Lung (tissue), 12 donors: ENCODE data around the gene C5orf58. TPM values are rescaled to one million over a fixed set of nuclear protein-coding genes. Genes with fewer than 3 reads are reported as not detected.

Source experiments
- ATAC-seq: fragments of 200-7000 bp; cut with Tn5 transposase; one replicate; pipeline ENCODE4 v1.9.1; 2020; ENCODE audit warnings: moderate number of reproducible peaks; ENCODE audit not compliant: insufficient read depth, low FRiP score
- DNase-seq, 3 donors: peaks; one replicate each; pipeline ENCODE4 v3.0.0-alpha.2; 2013 to 2017
- H3K27ac ChIP-seq, 2 donors: one replicate each; pipeline ENCODE4 v1.5.1; 2013; ENCODE audit warnings: mild to moderate bottlenecking in 2 of 2, moderate library complexity in 2 of 2, control low read depth in 1 of 2, inconsistent platforms in 1 of 2, low read depth in 1 of 2, low read length in 1 of 2
- H3K27me3 ChIP-seq, 3 donors: one replicate each; pipeline ENCODE4 v1.5.1; 2013; ENCODE audit warnings: low read length in 2 of 3; ENCODE audit not compliant: control insufficient read depth in 3 of 3, insufficient read depth in 3 of 3
- H3K36me3 ChIP-seq, 4 donors: one replicate each; pipeline ENCODE4 v1.5.1; 2013; ENCODE audit warnings: low read length in 4 of 4, mild to moderate bottlenecking in 1 of 4, moderate library complexity in 1 of 4; ENCODE audit not compliant: control insufficient read depth in 4 of 4, insufficient read depth in 4 of 4
- H3K4me1 ChIP-seq, 5 donors: one replicate each; pipeline ENCODE4 v1.5.1; 2013; ENCODE audit warnings: low read length in 5 of 5, mild to moderate bottlenecking in 2 of 5, moderate library complexity in 1 of 5; ENCODE audit not compliant: control insufficient read depth in 5 of 5, insufficient read depth in 5 of 5
- H3K4me3 ChIP-seq: one replicate; pipeline ENCODE4 v1.5.1; 2013; ENCODE audit warnings: mild to moderate bottlenecking, control low read depth, moderate library complexity
- H3K9ac ChIP-seq, 2 donors: one replicate each; pipeline ENCODE4 v1.5.1; 2013; ENCODE audit warnings: low read length in 2 of 2, control low read depth in 1 of 2; ENCODE audit not compliant: insufficient read depth in 1 of 2
- H3K9me3 ChIP-seq, 4 donors: one replicate each; pipeline ENCODE4 v1.5.1; 2013; ENCODE audit warnings: low read length in 3 of 4, mild to moderate bottlenecking in 1 of 4, moderate library complexity in 1 of 4; ENCODE audit not compliant: control insufficient read depth in 4 of 4, insufficient read depth in 3 of 4
- CTCF ChIP-seq: IDR thresholded peaks from 2 replicates; pipeline ENCODE4 v1.5.1; 2012; ENCODE audit warnings: mild to moderate bottlenecking; ENCODE audit errors: control extremely low read depth, extremely low read depth
- WGBS, 2 donors: extraction: QIAGEN DNeasy Blood & Tissue Kit; methylation state at CpG; one replicate each; pipeline ENCODE4 v1.1.7; 2013; 5-methylcytosine and 5-hydroxymethylcytosine counted together
- polyA plus RNA-seq, 2 donors: library from polyadenylated mRNA; stranded (reverse); fragments of 200-250 nt; gene quantifications; one replicate each; pipeline ENCODE4 v1.2.1, GENCODE V29; 2013
- total RNA-seq, 2 donors: library from RNA; depleted of rRNA in 1 of 2; stranded (reverse); fragments of >200 nt in 1 of 2; gene quantifications; one replicate each; pipeline ENCODE4 v1.2.1, GENCODE V29; 2014 to 2021
- donor health status: control.
- donor health status: control.
- donor health status: Bipolar disorder and iron deficiency.
- donor health status: healthy.
- donor health status: DM: yes; HTN: yes; CAD: no.

Gene C5orf58
- total and polyA plus RNA-seq, 4 donors = 0.05 TPM; not detected in 3

- no peaks in the 10 kb centered on the region for H3K9me3 ChIP-seq
- H3K36me3 ChIP-seq = no peaks in the 10 kb centered on the region
- no peaks in the 10 kb centered on the region for H3K27me3 ChIP-seq
- ATAC-seq (no peak), DNase-seq (no peak)
- H3K4me3 ChIP-seq = no peak overlapping the region
- no peak overlapping the region for H3K27ac ChIP-seq
- TF ChIP-seq CTCF = no peak
- no peak overlapping the region for H3K9ac ChIP-seq
- 75 to 83% methylated on average over 4 of the region's 4 CpGs for WGBS, 2 donors
- H3K4me1 ChIP-seq = peaks cover 0 to 10% (median 2%) of the 10 kb centered on the region in 5 donors
These were observed 36.8 kb upstream of the C5orf58 start for GRCh38 chr5:170195961-170196360.

GRCh38 chr5:170200876-170201275 is 31.9 kb upstream of the C5orf58 start:
- no peak overlapping the region for H3K27ac ChIP-seq
- no peak for TF ChIP-seq CTCF
- DNase-seq = no peak
- 16 to 31% methylated on average over 1 of the region's 1 CpG for WGBS, 2 donors
- H3K9ac ChIP-seq = no peak overlapping the region
- H3K9me3 ChIP-seq = no peaks in the 10 kb centered on the region
- H3K27me3 ChIP-seq = no peaks in the 10 kb centered on the region
- H3K36me3 ChIP-seq = no peaks in the 10 kb centered on the region
- no peak overlapping the region for H3K4me3 ChIP-seq
- no peak for ATAC-seq
- H3K4me1 ChIP-seq = peaks cover 0 to 52% (median under 1%) of the 10 kb centered on the region in 5 donors

- Histone ChIP-seq H3K9me3 (no peaks in the 10 kb centered on the region), H3K4me1 (peaks cover 0 to 53% (median 0%) of the 10 kb centered on the region in 5 donors), H3K27ac (no peak overlapping the region), H3K27me3 (no peaks in the 10 kb centered on the region), H3K4me3 (no peak overlapping the region), H3K9ac (no peak overlapping the region), H3K36me3 (no peaks in the 10 kb centered on the region)
- 64 to 67% methylated on average over 2 of the region's 2 CpGs for WGBS, 2 donors
- DNase-seq (no peak), ATAC-seq (no peak)
- TF ChIP-seq CTCF = no peak
These were observed 31.5 kb upstream of the C5orf58 start for GRCh38 chr5:170201311-170201710.

- Histone ChIP-seq H3K4me3 (no peak overlapping the region), H3K27me3 (no peaks in the 10 kb centered on the region), H3K9me3 (no peaks in the 10 kb centered on the region), H3K27ac (no peak overlapping the region), H3K4me1 (peaks cover 0 to 61% (median 0%) of the 10 kb centered on the region in 5 donors), H3K9ac (no peak overlapping the region), H3K36me3 (no peaks in the 10 kb centered on the region)
- DNase-seq = peak in 2 of 3 donors; percentile 93 to 94
- TF ChIP-seq CTCF = no peak
- WGBS, 2 donors = 71 to 73% methylated on average over 2 of the region's 2 CpGs
- ATAC-seq = no peak
These were observed 30.7 kb upstream of the C5orf58 start for GRCh38 chr5:170202117-170202516.
